OCI-M2 (cell line): ENCODE measurements around the gene ERMARD.

ENCODE experiments used
- DNase-seq: peaks from one replicate; lab custom pipeline; 2025; ENCODE audit not compliant: unreplicated experiment; lab: John Stamatoyannopoulos, UW

ERMARD gene

DNA sequence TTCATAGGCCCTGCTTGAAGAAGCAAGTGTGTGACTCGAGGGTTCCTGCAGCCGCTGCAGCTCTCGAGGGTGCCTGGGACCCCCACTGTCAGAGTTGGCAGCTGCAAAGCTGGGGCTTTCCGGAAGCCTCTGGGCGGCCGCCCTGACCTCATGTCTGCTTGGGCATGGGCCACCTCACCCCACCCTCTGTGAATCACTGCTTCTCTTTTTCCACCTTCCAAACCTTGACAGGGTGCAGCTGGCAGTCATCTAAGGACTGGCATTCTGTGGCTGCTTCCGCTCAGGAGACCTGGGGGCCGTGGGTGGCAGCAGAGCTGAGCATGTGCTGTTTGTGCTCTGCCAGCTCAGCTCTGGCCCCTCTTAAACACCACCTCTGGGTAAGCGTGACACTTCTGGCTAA is 32.0 kb downstream of the ERMARD start:
- no peak for DNase-seq

DNA sequence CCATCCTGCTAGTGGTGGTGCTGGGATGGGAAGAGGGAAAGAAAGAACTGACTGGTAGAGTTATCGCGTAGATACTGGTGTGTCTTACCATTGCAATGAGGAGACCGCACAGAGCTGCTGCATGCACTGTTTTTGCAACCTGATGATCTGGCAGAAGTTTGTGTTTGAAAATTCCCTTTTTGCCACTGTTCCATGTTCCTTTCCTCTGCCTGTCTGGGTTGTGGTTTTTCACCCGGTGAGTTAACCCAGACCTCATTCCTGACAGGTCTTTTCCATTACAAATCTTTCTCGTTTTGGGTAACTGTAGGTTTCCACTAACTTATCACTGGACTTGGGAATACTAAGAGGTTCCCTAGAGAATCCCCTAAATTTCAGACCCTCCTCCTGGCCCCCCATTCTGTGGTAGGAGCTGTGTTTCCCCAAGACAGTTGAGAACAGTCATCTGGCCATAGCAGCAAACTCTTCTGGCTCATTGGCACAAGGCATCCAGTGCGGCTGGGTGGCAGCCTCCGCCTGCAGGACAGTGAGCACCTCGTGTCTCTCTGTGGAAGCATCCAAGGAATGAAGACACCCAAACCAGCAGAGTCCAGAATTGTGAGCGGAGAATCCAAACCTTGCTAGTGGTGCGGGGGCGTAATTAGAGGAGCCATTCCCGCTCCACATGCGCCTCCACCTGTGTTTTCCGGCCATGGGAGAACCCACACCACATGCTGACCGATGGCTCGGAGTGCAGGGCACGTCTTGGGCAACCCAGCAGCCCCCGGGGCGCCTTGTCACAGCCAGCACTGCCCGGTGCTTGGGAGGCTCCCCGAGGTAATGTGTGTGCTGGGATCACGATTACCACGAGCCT is 32.8 kb downstream of the ERMARD start:
- DNase-seq, result no peak

DNA sequence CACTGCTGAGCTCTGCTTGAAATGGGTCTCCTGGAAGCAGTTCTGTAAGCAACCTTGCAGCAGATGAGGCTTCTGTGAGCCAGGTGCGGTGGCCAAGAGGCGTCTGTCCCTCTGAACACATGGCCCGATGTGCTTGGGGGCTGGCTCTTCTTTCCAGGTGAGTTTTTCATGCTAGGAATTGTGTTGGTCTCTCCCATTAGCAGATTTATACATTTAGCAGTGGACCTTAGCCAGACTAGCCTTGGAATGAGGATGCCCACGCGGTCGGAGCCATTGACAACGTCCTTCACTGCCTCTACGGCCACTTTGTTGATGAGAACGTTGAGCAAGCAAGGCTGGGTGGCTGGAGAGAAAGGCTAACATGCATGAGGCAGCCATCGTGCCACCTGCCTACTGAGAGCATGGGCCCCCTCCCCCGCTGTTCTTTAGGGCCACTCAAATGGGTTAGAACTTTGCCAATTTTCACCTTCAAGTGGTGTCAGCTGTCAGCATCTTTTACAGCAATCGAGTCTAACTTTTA is 33.5 kb downstream of the ERMARD start:
- DNase-seq, result no peak

DNA sequence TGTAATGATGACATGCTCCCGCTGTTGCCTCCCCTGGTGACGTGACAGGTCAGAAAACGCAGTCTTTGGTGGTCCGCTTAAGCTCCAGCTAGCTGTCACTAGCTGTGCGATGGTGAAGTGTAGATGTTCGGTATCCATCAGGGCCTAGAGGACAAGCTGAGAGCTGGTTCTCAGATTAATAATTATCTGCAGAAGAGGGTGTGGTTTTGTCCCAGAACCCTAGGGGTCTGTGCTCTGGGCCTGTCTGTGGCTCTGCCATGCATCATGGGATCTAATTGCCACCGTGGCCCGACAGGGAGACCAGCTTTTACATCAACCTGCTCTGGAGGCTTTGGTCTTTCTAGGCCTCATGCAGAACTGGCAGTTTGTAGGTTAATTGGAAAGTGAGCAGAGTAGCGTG is 34.1 kb downstream of the ERMARD start:
- no peak for DNase-seq

DNA sequence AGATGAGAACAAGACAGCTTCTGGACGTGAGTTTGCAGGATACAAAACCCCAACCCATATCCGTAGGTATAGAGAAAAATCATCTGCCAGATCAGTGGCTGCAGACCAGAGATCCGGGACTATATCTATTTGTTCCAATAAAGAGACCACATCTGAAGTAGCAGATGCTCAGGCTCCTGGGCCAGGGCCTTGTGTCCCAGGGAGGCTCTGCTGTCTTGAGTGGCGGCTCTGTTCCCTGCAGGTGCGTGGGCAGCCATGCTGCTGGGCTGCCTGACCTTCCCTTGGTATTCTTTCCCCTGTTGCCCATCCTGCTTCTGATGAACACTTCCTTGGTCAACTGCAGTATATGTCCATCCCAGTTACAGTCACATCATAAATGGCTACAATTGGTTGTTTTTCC is 34.9 kb downstream of the ERMARD start:
- no peak for DNase-seq

DNA sequence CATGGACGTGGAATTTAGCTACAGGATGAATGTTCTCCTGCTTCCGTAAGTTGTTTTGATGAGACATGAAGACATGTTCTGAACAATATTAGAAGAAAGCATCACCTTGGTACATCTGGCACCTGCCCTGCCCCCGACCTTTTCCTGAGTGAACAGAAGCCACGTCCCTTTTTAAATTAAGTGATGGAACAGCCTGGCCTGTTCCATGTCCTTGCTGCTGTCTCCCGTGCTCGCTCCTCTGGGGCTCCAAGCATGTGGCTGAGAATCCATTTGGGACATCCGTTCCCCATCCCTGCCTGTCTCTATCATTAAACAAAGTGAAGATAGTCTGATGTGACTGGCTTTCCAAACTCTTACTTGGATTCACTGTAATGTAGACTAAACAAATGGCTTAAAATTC is 36.4 kb downstream of the ERMARD start:
- no peak for DNase-seq

DNA sequence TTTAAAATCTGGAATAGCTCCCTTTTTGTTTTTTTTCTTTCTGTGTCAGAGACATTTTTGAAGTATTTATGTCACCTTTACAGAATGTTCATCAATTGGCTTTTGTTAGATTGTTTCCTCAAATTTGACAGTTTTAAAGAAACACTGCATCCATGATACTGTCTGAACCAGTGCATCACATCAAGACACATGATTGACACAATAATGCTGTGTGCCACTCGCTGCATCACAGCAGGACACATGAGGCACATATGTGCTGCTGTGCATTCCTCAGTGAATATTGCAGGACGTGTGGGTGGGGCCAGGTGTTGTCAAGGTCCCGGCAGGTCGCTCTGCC is 37.4 kb downstream of the ERMARD start:
- DNase-seq, result no peak

DNA sequence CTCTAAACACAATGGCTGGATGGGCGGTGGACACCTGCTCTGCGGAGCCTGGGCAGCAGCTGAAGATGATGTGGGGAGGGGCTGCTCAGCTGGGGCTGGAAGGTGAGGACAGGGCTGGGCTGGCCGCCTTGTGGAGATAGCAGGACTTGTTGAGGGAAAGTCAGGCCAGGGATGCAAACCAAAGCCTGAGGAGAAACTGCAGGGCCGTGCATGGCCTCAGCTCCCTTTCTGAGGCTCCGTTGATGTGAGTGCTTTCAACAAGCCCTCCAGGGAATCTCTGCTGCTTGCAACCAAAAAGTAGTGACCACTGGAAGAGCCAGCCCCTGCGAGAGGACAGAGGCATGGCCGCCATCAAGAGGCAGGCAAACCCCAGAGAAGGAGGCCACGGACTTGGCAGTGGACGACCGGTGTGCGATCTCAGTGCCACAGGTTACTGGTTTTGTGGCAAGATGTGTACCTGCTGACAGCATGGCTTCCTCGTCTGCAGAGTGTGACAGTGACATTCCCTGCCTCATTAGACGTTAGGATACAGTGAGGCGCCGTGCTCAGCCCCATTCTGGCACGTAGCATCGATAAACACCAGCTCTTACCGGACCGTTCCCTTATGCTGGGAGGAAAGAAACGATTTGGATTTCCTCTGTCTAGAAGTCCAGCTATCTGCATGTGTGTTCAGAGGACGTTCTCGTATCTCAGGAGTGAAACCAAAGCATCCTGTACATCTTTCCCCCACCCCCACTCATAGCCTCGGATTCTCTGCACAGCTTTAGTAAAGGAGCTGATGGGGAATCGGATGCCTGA is 37.9 kb downstream of the ERMARD start:
- no peak for DNase-seq

DNA sequence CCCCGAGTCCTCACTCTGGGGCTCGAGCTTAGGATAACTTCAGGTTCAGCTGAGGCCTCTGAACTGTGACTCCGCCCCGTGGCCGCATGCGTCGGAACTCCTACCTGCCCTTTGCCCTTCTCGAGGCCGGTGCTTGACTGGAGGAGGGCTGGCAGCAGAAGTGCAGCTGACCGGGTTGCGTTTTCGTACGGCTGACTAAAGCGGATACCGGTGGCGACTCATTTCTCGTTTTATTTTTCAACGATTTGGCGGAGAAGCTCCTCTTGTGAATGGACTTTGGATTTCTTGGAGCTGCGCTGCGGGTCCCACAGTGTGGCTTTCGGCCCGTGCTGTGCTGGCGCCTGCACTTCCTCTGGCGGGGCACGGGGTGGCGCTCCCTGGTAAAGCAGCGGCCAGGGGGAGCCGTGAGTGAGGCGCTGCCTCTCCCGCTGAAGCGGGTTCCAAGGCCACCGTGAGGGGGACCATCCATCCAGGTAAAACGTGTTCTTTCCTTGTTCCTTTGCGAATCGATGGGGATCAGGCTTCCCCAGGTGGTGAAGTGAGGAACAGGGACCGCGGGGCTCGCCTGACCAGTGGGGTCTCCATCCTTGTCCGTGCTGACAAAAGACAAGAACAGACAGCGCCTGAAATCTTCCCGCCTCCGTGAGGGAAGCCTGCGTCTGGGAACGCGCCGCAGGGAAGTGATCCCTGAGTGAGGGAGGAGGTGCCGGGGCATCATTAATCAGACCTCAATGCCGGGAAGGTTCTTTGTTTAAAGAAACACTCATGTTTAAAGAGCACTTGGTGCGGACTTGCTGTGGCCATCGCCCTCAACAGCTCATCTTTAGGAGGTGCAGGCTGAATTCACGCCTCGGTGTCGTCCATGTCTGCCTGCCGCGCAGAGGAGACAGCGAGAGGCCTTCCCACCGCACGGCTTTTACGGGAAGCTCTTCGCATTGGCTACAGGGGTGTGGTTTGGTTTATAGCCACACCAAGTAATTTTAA is 38.8 kb downstream of the ERMARD start:
- peak; percentile 24 for DNase-seq

DNA sequence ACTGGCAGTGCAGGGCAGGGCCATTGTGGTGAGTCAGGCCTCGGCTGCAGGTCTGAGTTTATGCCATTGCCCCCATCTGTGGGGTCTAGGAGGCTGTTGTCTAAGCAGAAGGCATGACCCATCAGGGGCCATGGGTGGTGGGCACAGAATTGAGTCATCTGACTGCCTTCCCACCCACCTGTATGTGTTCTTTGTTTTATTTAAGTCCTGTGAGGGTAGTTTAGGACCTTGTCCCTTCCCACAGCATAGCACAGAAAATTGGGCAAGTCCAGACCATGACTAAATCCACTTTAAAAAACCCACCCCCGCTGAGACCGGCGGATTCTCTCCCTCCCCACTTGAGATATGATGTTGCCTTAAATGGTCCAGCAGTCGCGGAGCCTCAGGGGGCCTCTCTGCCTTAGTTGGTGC is 40.3 kb downstream of the ERMARD start:
- no peak for DNase-seq

DNA sequence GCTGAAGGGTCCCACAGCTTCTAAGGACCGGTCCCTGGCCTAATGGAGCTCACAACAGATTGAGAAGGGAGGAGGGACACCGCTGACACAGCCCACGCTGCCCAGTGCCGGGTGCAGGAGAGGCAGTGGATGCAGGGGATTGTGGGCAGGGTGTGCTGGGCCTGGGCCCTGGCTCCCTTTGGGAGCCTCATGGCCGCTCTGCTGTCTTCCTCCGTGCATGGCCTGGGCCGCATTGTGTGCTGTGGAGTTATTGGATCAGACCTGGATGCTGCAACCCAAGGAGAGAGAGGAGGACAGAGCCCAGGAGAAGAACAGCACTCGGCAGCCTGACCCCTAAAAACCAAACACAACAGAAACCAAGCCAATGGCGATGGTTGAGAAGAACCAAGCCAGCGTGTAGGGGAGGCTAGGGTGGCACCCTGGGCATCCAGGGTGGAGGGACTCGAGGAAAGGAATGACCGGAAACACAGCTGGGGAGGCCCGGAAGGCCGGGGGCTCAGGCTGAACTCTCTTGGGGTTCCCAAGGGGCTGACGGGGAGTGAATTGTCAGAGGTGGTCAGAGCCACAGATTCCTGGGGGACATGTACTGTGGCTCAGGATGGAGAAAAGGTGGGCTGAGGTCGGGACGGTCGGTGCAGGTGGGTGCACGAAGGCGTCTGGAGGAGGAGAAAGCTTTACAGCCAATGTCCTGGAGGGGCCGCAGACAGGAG is 41.0 kb downstream of the ERMARD start:
- no peak for DNase-seq

DNA sequence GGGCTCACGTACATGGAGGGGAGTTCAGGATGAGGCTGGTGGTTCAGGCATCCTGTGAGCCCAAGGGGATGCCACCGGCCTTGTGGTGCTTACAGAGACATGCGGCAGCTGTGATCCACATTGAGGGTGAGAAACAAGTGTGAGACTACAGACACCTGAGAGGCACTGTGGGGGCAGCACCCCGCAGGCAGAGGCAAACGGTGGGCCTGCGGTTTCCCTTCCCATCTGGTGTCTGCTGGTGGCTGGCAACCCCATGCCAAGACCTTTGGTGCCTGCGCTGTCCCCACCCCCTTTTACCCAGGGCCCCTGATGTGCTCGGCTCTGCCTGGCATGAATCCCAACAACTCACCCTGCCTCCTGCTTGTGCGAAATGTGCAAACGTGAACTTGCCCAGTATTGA is 42.0 kb downstream of the ERMARD start:
- DNase-seq, result no peak

DNA sequence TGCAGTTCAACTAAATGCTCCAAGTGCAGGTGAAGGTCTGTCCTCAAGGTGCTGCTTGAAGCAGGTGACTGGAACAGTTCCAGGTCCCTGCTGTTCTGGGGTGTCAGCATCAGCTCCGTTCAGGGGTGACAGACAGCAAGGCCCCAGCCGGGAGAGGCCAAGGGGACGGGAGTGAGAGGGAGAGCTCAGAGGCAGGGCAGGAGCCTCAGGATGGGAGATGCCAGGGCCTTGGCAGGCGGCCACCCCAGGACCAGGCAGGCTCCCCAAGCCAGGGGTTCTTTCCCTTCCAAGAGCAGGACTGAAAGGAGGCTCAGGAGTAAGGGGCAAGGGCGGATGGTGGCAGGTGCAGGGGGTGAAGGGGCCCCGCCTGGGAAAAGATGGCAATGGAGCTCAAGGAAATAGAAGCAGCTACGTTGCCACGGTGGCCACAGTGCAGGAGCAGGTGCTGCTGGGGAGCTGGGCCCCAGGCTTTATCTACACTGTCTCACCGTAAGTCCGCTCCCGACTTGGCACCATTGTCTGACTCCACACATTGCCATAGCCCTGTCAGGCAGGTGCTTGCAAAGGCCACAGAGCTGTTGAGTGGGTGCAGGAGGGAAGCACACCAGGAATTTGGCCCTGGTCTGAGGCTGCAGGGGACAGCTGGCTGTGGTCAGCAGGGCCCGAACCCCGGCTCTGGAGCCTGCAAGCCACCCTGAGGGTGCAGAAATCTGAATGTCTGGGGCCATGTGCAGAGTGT is 43.1 kb downstream of the ERMARD start:
- no peak for DNase-seq

DNA sequence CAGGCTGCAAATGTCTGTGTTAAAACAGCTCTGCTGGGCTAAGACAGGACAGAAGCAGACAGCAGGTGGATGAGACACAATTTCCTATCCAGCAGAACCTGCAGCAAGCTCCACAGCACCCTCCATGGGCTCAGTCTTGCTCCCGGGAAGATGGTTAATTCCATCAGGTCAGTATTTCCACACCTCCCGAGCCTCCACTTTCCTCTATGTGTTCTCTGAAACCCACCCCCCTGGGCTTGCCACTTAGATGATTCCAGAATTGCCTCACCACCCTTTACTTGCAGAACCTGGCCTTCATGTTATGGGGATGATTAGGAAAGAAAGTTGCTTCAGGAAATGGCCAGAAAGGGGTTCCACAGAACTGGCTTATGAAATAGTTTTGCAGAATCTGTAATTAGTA is 43.8 kb downstream of the ERMARD start:
- no peak for DNase-seq

DNA sequence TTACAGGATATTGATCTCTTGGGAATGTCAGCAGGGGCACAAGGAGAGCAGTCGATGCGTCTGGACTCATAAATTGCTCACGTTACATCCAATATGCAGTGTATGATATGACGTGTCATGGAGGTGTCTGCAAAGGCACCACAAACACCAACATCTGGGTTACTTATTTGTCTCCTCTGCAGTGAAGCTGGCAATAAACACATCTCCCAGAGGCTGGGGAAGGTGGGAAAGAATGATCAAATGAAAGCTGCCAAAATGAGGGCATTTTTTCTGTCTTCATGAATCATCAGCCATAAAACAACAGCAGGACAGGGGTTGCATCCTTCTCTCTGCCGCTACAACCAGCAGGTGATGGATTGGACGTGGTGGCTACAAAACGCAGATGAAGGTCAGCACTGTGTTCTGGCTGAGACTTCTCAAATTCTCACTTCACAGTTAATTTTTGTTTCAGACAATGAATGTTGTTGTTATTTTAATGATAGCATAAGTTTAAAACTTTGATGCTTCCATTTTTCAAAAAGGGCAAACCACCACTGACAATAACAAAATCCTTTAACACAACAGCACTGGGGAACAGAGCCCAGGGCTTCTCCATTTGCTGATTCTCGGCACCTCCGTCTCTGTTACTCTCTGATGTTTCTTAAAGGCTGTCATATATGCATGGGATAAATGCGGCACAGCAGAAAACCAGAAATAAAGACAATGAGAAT is 47.5 kb downstream of the ERMARD start:
- no peak for DNase-seq

DNA sequence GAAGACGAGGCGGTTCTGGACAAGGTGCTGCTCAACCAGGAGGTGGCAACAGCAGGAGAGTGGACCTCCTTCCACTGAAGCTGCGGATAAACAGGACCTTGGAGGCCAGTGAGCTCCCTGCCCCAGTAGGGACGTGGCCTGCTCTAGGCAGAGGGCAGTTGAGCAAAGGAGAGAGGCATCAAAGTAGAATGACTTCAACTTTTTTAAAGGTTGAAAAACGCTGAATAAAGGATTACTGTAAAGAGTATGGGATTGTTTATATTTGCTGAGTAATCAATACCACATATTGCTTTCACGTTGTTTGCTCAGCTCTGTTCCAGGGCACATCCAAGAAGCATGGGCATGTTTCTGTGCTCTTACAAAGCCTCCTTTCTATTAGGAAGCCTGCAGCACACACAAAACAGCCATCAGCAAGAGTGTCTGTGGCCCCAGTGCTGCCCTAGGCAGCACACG is 48.1 kb downstream of the ERMARD start:
- DNase-seq, result no peak

DNA sequence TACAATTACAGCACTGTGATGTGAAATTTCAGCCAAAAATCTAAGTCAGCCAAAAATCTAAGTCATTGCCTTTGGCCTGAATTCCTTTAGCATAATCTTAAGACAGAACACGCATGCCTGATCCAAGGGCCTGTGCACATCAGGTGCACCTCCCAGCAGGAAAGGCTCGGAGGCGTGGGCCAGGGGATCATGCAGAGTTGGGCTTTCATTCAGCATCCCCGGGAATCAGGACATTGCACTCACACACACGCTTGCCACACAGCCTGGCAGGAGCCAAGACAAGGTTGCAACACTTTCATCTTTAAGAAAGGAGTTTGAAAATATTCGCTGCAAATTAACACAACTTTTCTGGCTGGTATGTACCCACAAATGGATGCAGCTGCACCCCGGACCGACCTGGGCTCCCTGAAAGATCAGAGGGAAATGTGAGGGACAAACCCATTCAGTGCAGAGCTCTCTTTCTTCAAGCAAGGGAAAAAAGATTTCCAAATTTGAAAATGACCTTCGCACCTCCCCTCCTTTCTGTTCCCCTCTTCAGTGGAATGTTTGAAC is 48.8 kb downstream of the ERMARD start:
- no peak for DNase-seq

DNA sequence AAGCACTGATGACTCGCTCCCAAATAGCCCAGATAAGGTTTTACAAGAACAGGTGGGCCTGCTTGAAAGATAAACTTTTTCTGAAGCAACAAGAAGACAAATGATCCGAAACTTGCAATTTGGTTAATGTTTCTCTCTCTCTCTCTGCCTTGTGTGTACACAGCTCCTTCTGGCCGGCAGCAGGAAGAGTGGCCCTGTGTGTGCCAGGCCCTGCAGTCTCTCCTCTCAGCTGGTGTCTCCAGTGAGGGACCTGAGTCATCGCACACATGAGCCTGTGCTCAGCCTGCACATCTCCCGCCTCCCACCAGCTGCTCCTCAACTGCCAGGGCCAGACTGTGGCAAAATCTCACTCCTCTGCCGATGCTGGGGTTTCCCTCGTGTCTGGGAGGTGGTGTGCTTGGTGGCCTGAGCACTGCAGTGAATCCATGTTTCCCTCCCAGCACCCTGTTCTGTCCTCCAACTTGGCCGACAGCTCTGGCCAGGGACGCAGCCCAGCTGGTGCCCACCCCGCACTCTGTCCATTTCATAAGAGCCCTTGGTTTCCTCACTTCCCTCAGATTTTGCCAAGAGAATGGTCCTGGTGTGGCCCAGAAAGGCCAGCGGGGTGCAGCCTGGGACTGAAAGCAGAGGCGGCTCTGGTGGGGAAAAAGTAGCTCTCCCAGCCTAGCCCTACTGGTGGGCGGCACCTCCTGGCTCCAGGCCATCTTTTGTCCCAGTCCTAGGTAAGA is 49.4 kb downstream of the ERMARD start:
- DNase-seq, result no peak
